VCaP (cell line): Measurements from ENCODE around the gene CNTNAP5.

Experiments
- H3K27ac ChIP-seq: fragments of 450-650 bp; 2 replicates; pipeline ENCODE4 v1.5.1; 2017
- CTCF ChIP-seq: fragments of 450-650 bp; conservative IDR thresholded peaks from 2 replicates; pipeline ENCODE4 v1.5.1; 2017; ENCODE audit warnings: mild to moderate bottlenecking, moderate library complexity

Gene CNTNAP5

GRCh38 chr2:124602759-124603158, 577.7 kb downstream of the CNTNAP5 start:
- H3K27ac ChIP-seq, result no peak overlapping the region
- TF ChIP-seq CTCF, result no peak

- TF ChIP-seq CTCF, result no peak
- H3K27ac ChIP-seq, result no peak overlapping the region
Measured at GRCh38 chr2:124604940-124605339, 579.9 kb downstream of the CNTNAP5 start.

GRCh38 chr2:124607679-124608078, 582.6 kb downstream of the CNTNAP5 start:
- H3K27ac ChIP-seq, result no peak overlapping the region
- TF ChIP-seq CTCF, result no peak

- H3K27ac ChIP-seq, result no peak overlapping the region
- no peak for TF ChIP-seq CTCF
Measured at GRCh38 chr2:124609667-124610066, 584.6 kb downstream of the CNTNAP5 start.

GRCh38 chr2:124610141-124610540, 585.1 kb downstream of the CNTNAP5 start:
- no peak overlapping the region for H3K27ac ChIP-seq
- TF ChIP-seq CTCF, result no peak

- H3K27ac ChIP-seq, result no peak overlapping the region
- no peak for TF ChIP-seq CTCF
Measured at GRCh38 chr2:124610866-124611265, 585.8 kb downstream of the CNTNAP5 start.

GRCh38 chr2:124623560-124623959, 598.5 kb downstream of the CNTNAP5 start:
- H3K27ac ChIP-seq, result no peak overlapping the region

More at GRCh38 chr2:124623560-124623959, 598.5 kb downstream of the CNTNAP5 start:
- no peak for TF ChIP-seq CTCF
